GM21381 (cell line): ENCODE measurements around the gene CYSLTR2.
A peak's percentile ranks its signal among the peaks of the same experiment; 100 is the strongest.

Experiments
- ATAC-seq: cut with Tn5 transposase; IDR thresholded peaks from one replicate; pipeline ENCODE4 v1.9.1; 2021; ENCODE audit warnings: mild to moderate bottlenecking, moderate library complexity; ENCODE audit not compliant: unreplicated experiment

CYSLTR2 gene

DNA sequence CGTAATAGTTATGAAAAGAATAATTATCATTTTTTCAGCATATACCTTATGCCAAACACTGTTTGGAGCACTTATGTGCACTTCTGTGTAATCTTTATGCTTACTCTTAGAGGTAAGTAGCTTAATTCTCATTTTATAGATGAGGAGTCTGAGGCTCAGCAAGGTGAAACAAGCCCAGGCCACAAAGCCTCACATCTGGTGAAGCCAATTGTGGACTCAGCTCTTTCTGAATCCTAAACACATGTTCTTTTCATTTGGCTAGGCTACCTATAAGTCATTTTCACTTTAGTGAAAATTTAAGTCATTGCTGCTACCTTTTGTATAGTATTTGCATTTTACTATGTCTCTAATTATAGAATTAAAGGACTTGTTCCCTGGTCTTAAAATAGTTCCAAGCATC lies 84.0 kb downstream of the CYSLTR2 start:
- ATAC-seq, result no peak

DNA sequence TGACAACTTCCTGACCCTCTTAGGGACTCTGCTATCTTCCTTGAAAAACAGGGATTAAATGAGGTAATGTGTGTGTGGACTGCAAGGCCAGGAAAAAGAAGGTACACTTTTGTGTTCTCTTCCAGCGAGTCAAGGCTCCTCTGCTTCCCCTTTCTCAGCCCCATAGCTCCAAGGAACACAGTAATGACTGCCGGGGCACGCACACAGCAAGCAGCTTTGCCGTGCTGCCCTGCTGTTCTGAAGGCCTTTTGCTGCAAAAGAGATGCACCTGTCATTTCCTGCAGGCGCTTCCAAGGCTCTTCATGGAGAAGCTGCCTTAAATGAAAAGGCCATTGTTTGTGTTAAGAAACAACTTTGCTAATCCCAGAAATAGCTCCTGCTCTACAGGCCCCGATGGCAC lies 84.6 kb downstream of the CYSLTR2 start:
- no peak for ATAC-seq

GRCh38 chr13:48739386-48739964 lies 85.7 kb downstream of the CYSLTR2 start:
- no peak for ATAC-seq

DNA sequence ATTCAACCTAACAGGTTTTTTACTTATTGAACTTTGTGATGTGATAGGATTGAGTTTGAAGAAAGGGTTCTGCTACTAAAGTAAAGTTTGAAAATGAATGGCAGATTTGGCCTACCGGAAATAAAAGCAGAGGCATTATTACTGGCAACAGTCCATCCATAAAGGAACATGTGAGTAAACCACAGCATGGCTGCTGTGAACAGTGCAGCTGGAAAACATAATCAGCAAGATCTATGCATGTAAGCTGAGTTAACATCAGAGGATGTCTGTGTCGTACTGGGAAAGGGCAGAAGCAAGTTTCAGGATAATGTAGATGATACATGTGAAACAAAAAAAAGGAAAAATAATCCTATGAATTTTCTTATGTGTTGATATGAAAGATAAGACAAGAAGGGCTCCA lies 87.6 kb downstream of the CYSLTR2 start:
- no peak for ATAC-seq

- no peak for ATAC-seq
Measured at GRCh38 chr13:48746821-48747220, 93.1 kb downstream of the CYSLTR2 start.

DNA sequence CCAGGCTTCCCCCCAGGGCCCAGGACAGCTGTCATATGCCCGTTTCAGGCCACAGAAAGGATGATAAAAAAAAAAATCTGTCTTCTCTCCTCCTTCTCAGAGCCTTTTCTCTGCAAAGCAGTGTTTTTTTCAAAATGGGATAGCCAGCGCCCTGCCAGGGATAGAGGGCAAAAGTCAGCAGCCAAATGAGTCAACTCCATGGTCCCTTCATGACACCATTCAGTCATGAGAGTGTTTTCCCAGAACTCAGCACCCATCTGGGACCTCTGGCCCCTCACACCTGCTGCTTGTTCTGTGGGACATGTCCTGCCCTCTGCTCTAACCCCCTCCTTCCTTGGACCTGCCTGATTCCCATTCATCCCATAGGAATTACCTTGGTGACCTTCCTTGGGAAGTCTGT lies 95.0 kb downstream of the CYSLTR2 start:
- no peak for ATAC-seq

- ATAC-seq, result no peak
Measured at GRCh38 chr13:48749144-48749543, 95.4 kb downstream of the CYSLTR2 start.

GRCh38 chr13:48749699-48750473 lies 96.2 kb downstream of the CYSLTR2 start:
- peak; percentile 97 for ATAC-seq

- ATAC-seq, result no peak
Measured at GRCh38 chr13:48750588-48751383, 97.1 kb downstream of the CYSLTR2 start.

GRCh38 chr13:48760626-48761025 lies 106.9 kb downstream of the CYSLTR2 start:
- ATAC-seq, result no peak
